Epithelial cell of esophagus (primary cell): ENCODE data around the gene ACTRT2.

ENCODE experiments used
- DNase-seq: peaks from one replicate; pipeline ENCODE4 v3.0.0; 2010; ENCODE audit warnings: low read depth
- H3K4me3 ChIP-seq: 2 replicates; pipeline ENCODE4 v1.5.1; 2011; ENCODE audit warnings: mild to moderate bottlenecking, low read length, control low read depth
- CTCF ChIP-seq: IDR thresholded peaks from 2 replicates; pipeline ENCODE4 v1.5.1; 2011; ENCODE audit warnings: low read depth, mild to moderate bottlenecking, low read length, control low read depth, inconsistent platforms; ENCODE audit not compliant: insufficient read depth; ENCODE audit errors: missing control alignments

The ACTRT2 gene

GRCh38 chr1:3062616-3063378 lies 41.5 kb downstream of the ACTRT2 start:
- TF ChIP-seq CTCF = no peak
- no peak overlapping the region for H3K4me3 ChIP-seq
- DNase-seq = no peak

GRCh38 chr1:3063379-3064295 lies 42.4 kb downstream of the ACTRT2 start:
- no peak overlapping the region for H3K4me3 ChIP-seq
- TF ChIP-seq CTCF = no peak
- no peak for DNase-seq

GRCh38 chr1:3064296-3064850 lies 43.1 kb downstream of the ACTRT2 start:
- no peak for TF ChIP-seq CTCF
- no peak overlapping the region for H3K4me3 ChIP-seq
- DNase-seq = no peak

GRCh38 chr1:3064901-3065300 lies 43.6 kb downstream of the ACTRT2 start:
- DNase-seq = no peak
- H3K4me3 ChIP-seq = no peak overlapping the region
- no peak for TF ChIP-seq CTCF

GRCh38 chr1:3065396-3065795 lies 44.1 kb downstream of the ACTRT2 start:
- DNase-seq = no peak

GRCh38 chr1:3065797-3066196 lies 44.5 kb downstream of the ACTRT2 start:
- no peak for TF ChIP-seq CTCF
- DNase-seq = no peak
- H3K4me3 ChIP-seq = no peak overlapping the region

More at GRCh38 chr1:3065396-3065795, 44.1 kb downstream of the ACTRT2 start:
- no peak for TF ChIP-seq CTCF
- H3K4me3 ChIP-seq = no peak overlapping the region
